Kasumi-1 (cell line): ENCODE measurements around the gene SLC12A3.
"Not testable (repeated sequence)": the region's sequence is repeated elsewhere in the genome, so short reads cannot be mapped to it uniquely, and the experiment has no call there.

ENCODE experiments used
- DNase-seq, 2 experiments: peaks; one replicate each; lab custom pipeline; 2025; lab: John Stamatoyannopoulos, UW

SLC12A3 gene

GRCh38 chr16:56919099-56919800 lies 54.2 kb downstream of the SLC12A3 start:
- no peak for DNase-seq

GRCh38 chr16:56921571-56921970 lies 56.6 kb downstream of the SLC12A3 start:
- DNase-seq, result no peak

GRCh38 chr16:56923481-56924091 lies 58.6 kb downstream of the SLC12A3 start:
- no peak for DNase-seq

- DNase-seq, result no peak
These were observed 62.5 kb downstream of the SLC12A3 start for GRCh38 chr16:56927471-56927870.

- no peak for DNase-seq
These were observed 64.6 kb downstream of the SLC12A3 start for GRCh38 chr16:56929639-56930038.

GRCh38 chr16:56930486-56931270 lies 65.7 kb downstream of the SLC12A3 start:
- DNase-seq, result no peak

GRCh38 chr16:56931271-56931891 lies 66.4 kb downstream of the SLC12A3 start:
- DNase-seq, result peak; percentile 48 to 63

GRCh38 chr16:56931892-56932720 lies 67.1 kb downstream of the SLC12A3 start, which contains the start of gene HERPUD1:
Gene HERPUD1 (plus strand): TSS chr16:56932142. CDS start chr16:56932245, 103 bp downstream.
- peak; percentile 95 for DNase-seq

GRCh38 chr16:56932721-56933619 lies 68.0 kb downstream of the SLC12A3 start:
- DNase-seq, result peak; percentile 37 to 40

- no peak for DNase-seq
These were observed 69.0 kb downstream of the SLC12A3 start for GRCh38 chr16:56933828-56934598.

GRCh38 chr16:56934599-56935145 lies 69.7 kb downstream of the SLC12A3 start:
- DNase-seq, result not testable (repeated sequence)

GRCh38 chr16:56935201-56935600 lies 70.2 kb downstream of the SLC12A3 start:
- DNase-seq, result no peak

GRCh38 chr16:56936491-56936890 lies 71.5 kb downstream of the SLC12A3 start:
- no peak for DNase-seq

GRCh38 chr16:56936950-56937349 lies 71.9 kb downstream of the SLC12A3 start:
- no peak for DNase-seq

GRCh38 chr16:56938664-56939513 lies 73.9 kb downstream of the SLC12A3 start:
- no peak for DNase-seq

GRCh38 chr16:56939801-56940200 lies 74.8 kb downstream of the SLC12A3 start:
- no peak for DNase-seq

GRCh38 chr16:56941092-56941491 lies 76.1 kb downstream of the SLC12A3 start:
- no peak for DNase-seq

- no peak for DNase-seq
These were observed 76.9 kb downstream of the SLC12A3 start for GRCh38 chr16:56941856-56942331.
